A172 (cell line): ENCODE measurements around the gene BICRA. TPM values are rescaled to one million over a fixed set of nuclear protein-coding genes. Genes with fewer than 3 reads are reported as not detected.

Experiments
- DNase-seq: peaks from one replicate; pipeline ENCODE4 v3.0.0-alpha.2; 2015; ENCODE audit warnings: low spot score
- total RNA-seq: library from RNA; depleted of rRNA; stranded (reverse); fragments of >200 nt; shearing (Covaris generic); gene quantifications from 2 replicates; pipeline ENCODE4 v1.2.3, GENCODE V29; 2014

The BICRA gene
- total RNA-seq, 1 experiment from 2014 or later, result not detected

GRCh38 chr19:47693903-47694302 lies 85.0 kb downstream of the BICRA start:
- no peak for DNase-seq

- DNase-seq, result no peak
These were observed 85.7 kb downstream of the BICRA start for GRCh38 chr19:47694466-47695273.

GRCh38 chr19:47695533-47696262 lies 86.8 kb downstream of the BICRA start:
- no peak for DNase-seq

- no peak for DNase-seq
These were observed 87.7 kb downstream of the BICRA start for GRCh38 chr19:47696635-47697034.

- peak; percentile 72 for DNase-seq
These were observed 89.1 kb downstream of the BICRA start for GRCh38 chr19:47697863-47698609.

- no peak for DNase-seq
These were observed 89.9 kb downstream of the BICRA start for GRCh38 chr19:47698631-47699359.

GRCh38 chr19:47699360-47699917 lies 90.5 kb downstream of the BICRA start:
- DNase-seq, result peak; percentile 31

- no peak for DNase-seq
These were observed 92.2 kb downstream of the BICRA start for GRCh38 chr19:47700934-47701716.

GRCh38 chr19:47701717-47702552 lies 93.0 kb downstream of the BICRA start:
- DNase-seq, result no peak

GRCh38 chr19:47702671-47703070 lies 93.7 kb downstream of the BICRA start:
- no peak for DNase-seq

- no peak for DNase-seq
These were observed 94.4 kb downstream of the BICRA start for GRCh38 chr19:47703301-47703700.

- DNase-seq, result no peak
These were observed 95.1 kb downstream of the BICRA start for GRCh38 chr19:47704024-47704423.

GRCh38 chr19:47704656-47705055 lies 95.7 kb downstream of the BICRA start:
- DNase-seq, result no peak

GRCh38 chr19:47707135-47707925 lies 98.4 kb downstream of the BICRA start:
- peak; percentile 55 for DNase-seq

GRCh38 chr19:47711652-47712242 lies 102.8 kb downstream of the BICRA start:
- DNase-seq, result no peak

- DNase-seq, result peak; percentile 42
These were observed 104.4 kb downstream of the BICRA start, which contains the start of gene EHD2 for GRCh38 chr19:47713046-47714021. Gene EHD2, plus strand, starts transcription at chr19:47713422. Its CDS starts 3,191 bp downstream, at chr19:47716613.

- DNase-seq, result no peak
These were observed 105.4 kb downstream of the BICRA start for GRCh38 chr19:47714339-47714738.
